Endodermal cell (in vitro differentiated cells): ENCODE data around the gene CFAP70. TPM values are rescaled to one million over a fixed set of nuclear protein-coding genes. Genes with fewer than 3 reads are reported as not detected.

ENCODE experiments used
- DNase-seq: peaks from one replicate; pipeline ENCODE4 v3.0.0-alpha.2; 2017
- H3K27ac ChIP-seq: 2 replicates; pipeline ENCODE4 v1.5.1; 2013; ENCODE audit warnings: mild to moderate bottlenecking, low read depth, low read length, moderate library complexity
- H3K27me3 ChIP-seq: 2 replicates; pipeline ENCODE4 v1.6.1; 2013; ENCODE audit warnings: mild to moderate bottlenecking, low read length, moderate library complexity; ENCODE audit not compliant: insufficient read depth, control insufficient read depth, poor library complexity, severe bottlenecking
- H3K36me3 ChIP-seq: 2 replicates; pipeline ENCODE4 v1.7.0; 2013; ENCODE audit warnings: mild to moderate bottlenecking, low read length, moderate library complexity; ENCODE audit not compliant: control insufficient read depth, insufficient read depth
- H3K4me1 ChIP-seq: one replicate; pipeline ENCODE4 v1.7.0; 2013; ENCODE audit warnings: low read length; ENCODE audit not compliant: control insufficient read depth, insufficient read depth
- H3K4me3 ChIP-seq: 2 replicates; pipeline ENCODE4 v1.5.1; 2013; ENCODE audit warnings: mild to moderate bottlenecking, low read length, moderate library complexity
- H3K9ac ChIP-seq: 2 replicates; pipeline ENCODE4 v1.6.1; 2013; ENCODE audit warnings: mild to moderate bottlenecking, low read length, moderate library complexity; ENCODE audit not compliant: poor library complexity, severe bottlenecking; ENCODE audit errors: extremely low read depth
- H3K9me3 ChIP-seq: 2 replicates; pipeline ENCODE4 v1.6.1; 2013; ENCODE audit warnings: mild to moderate bottlenecking, low read length, moderate library complexity; ENCODE audit not compliant: control insufficient read depth
- H3K27ac Mint-ChIP-seq: 2 replicates; pipeline ENCODE4 v1.8.0; 2020; ENCODE audit warnings: mixed read lengths
- H3K27me3 Mint-ChIP-seq: 2 replicates; pipeline ENCODE4 v1.8.0; 2021; ENCODE audit warnings: mild to moderate bottlenecking, mixed read lengths; ENCODE audit not compliant: insufficient read depth
- H3K36me3 Mint-ChIP-seq: 2 replicates; pipeline ENCODE4 v1.8.0; 2020; ENCODE audit warnings: low read depth, mixed read lengths
- H3K4me1 Mint-ChIP-seq: 2 replicates; pipeline ENCODE4 v1.8.0; 2020; ENCODE audit warnings: mixed read lengths
- H3K4me3 Mint-ChIP-seq: 2 replicates; pipeline ENCODE4 v1.8.0; 2020; ENCODE audit warnings: mild to moderate bottlenecking, moderate library complexity, mixed read lengths
- H3K9me3 Mint-ChIP-seq: 2 replicates; pipeline ENCODE4 v1.8.0; 2020; ENCODE audit warnings: mild to moderate bottlenecking, mixed read lengths
- WGBS, 2 experiments: methylation state at CpG; one replicate each; pipeline versions ENCODE4 v1.1.5 to v1.1.7; 2013; ENCODE audit warnings: missing lambda C conversion rate in 2 of 2, mixed read lengths in 1 of 2; ENCODE audit not compliant: insufficient coverage in 1 of 2, insufficient read length in 1 of 2; 5-methylcytosine and 5-hydroxymethylcytosine counted together
- total RNA-seq, 2 donors: library from RNA; stranded (reverse); fragmentation: NEBNext Ultra II Directional in 1 of 2; extraction: Animal tissue kit (Norgen Biotek cat#: 25700) in 1 of 2; gene quantifications; 2 replicates in 1 of 2; 3 replicates in 1 of 2; pipeline ENCODE4 v1.2.1, GENCODE V29; 2021
- TF ChIP-seq, protein P1 (sequence below): fragments of 200-600 bp; sonication (generic); conservative IDR thresholded peaks from 2 replicates; pipeline ENCODE4 v1.5.0; 2021; ENCODE audit warnings: antibody characterized with exemption, mild to moderate bottlenecking

Gene CFAP70
- total RNA-seq, 2 donors from 2014 or later, result 0.58 to 0.77 TPM

DNA sequence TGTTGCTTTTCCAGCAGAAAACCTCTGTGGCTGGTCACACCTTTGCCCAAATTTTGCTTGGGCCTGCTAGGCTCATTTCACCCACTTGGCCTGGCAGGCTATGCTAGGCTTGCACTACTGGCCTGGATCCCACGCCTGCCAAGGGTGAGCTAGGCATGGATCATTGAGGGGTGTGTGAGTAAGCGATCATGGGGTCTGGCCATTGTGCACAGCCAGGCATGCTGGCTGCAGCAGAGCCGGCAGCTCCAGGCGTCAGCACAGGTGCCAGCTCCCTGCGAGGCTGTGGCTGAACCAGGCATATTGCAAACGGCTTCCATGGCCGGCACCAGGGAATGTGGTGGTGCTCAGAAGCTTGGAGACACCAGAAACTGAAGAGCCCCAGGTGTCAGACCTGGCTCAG, 19.2 kb downstream of the CFAP70 start:
- TF ChIP-seq, protein P1, sequence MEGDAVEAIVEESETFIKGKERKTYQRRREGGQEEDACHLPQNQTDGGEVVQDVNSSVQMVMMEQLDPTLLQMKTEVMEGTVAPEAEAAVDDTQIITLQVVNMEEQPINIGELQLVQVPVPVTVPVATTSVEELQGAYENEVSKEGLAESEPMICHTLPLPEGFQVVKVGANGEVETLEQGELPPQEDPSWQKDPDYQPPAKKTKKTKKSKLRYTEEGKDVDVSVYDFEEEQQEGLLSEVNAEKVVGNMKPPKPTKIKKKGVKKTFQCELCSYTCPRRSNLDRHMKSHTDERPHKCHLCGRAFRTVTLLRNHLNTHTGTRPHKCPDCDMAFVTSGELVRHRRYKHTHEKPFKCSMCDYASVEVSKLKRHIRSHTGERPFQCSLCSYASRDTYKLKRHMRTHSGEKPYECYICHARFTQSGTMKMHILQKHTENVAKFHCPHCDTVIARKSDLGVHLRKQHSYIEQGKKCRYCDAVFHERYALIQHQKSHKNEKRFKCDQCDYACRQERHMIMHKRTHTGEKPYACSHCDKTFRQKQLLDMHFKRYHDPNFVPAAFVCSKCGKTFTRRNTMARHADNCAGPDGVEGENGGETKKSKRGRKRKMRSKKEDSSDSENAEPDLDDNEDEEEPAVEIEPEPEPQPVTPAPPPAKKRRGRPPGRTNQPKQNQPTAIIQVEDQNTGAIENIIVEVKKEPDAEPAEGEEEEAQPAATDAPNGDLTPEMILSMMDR, result no peak
- DNase-seq, result no peak
- no peaks in the 10 kb centered on the region for H3K36me3 Mint-ChIP-seq
- 92% methylated on average over 7 of the region's 7 CpGs; no CpG with 5 or more reads in 1 of the 2 experiments for WGBS, 2 experiments
- no peak overlapping the region for H3K9ac ChIP-seq
- H3K27me3 ChIP-seq, result no peaks in the 10 kb centered on the region
- no peak overlapping the region for H3K4me3 ChIP-seq
- H3K36me3 ChIP-seq, result no peaks in the 10 kb centered on the region
- no peak overlapping the region for H3K27ac Mint-ChIP-seq
- H3K4me1 ChIP-seq, result no peaks in the 10 kb centered on the region
- no peaks in the 10 kb centered on the region for H3K27me3 Mint-ChIP-seq
- H3K4me3 Mint-ChIP-seq, result no peak overlapping the region
- H3K27ac ChIP-seq, result no peak overlapping the region
- H3K4me1 Mint-ChIP-seq, result no peaks in the 10 kb centered on the region
- H3K9me3 ChIP-seq, result no peaks in the 10 kb centered on the region
- H3K9me3 Mint-ChIP-seq, result no peaks in the 10 kb centered on the region

DNA sequence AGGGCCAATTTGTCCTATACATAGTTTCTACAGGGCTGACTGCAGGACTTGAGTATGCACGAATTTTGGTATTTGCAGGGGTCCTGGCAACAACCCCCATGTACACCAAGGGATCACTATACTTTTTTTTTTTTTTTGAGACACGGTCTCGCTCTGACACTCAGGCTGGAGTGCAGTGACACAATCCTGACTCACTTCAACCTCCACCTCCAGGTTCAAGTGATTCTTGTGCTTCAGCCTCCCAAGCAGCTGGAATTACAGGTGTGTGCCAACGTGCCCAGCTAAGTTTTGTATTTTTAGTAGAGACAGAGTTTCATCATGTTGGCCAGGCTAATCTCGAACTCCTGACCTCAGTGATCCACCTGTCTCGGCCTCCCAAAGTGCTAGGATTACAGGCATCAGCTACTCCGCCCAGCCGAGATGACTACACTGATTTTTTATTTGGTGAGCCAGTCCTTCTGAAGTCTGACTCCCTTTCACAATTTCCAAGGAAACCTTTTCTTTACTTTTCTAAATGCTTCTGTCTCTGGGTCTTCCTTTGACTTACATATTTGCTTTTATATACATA, 19.8 kb downstream of the CFAP70 start:
- no peaks in the 10 kb centered on the region for H3K4me1 Mint-ChIP-seq
- no peaks in the 10 kb centered on the region for H3K36me3 Mint-ChIP-seq
- no peak overlapping the region for H3K9ac ChIP-seq
- no peaks in the 10 kb centered on the region for H3K27me3 ChIP-seq
- H3K36me3 ChIP-seq, result no peaks in the 10 kb centered on the region
- TF ChIP-seq, protein P1, result no peak
- H3K27ac Mint-ChIP-seq, result no peak overlapping the region
- no peaks in the 10 kb centered on the region for H3K9me3 Mint-ChIP-seq
- no peak overlapping the region for H3K27ac ChIP-seq
- H3K27me3 Mint-ChIP-seq, result no peaks in the 10 kb centered on the region
- 81 to 90% methylated on average over 6 to 8 of the region's 8 CpGs for WGBS, 2 experiments
- no peak for DNase-seq
- H3K4me3 ChIP-seq, result no peak overlapping the region
- no peak overlapping the region for H3K4me3 Mint-ChIP-seq
- no peaks in the 10 kb centered on the region for H3K9me3 ChIP-seq
- H3K4me1 ChIP-seq, result no peaks in the 10 kb centered on the region

DNA sequence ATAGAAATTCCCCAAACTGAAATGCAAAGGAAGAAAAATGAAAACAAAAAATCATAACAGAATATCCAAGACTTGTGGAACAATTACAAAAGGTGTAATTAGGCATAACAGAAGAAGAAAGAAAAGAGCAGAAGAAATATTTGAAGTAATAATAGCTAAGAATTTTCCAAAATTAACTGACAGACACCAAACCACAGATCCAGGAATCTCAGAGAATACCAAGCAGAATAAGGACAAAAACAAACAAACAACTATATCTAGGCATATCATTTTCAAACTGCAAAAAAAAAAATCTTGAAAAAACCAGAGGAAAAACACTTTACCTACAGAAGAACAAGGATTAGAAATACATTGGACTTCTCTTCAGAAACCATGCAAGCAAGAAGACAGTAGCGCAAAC, 25.5 kb downstream of the CFAP70 start:
- H3K9me3 ChIP-seq, result no peaks in the 10 kb centered on the region
- TF ChIP-seq, protein P1, result no peak
- Mint-ChIP-seq H3K27me3 (no peaks in the 10 kb centered on the region), H3K4me1 (peaks cover 11% of the 10 kb centered on the region), H3K27ac (no peak overlapping the region), H3K36me3 (no peaks in the 10 kb centered on the region), H3K9me3 (no peaks in the 10 kb centered on the region), H3K4me3 (no peak overlapping the region)
- no peaks in the 10 kb centered on the region for H3K4me1 ChIP-seq
- H3K4me3 ChIP-seq, result no peak overlapping the region
- H3K9ac ChIP-seq, result no peak overlapping the region
- no peak overlapping the region for H3K27ac ChIP-seq
- H3K36me3 ChIP-seq, result no peaks in the 10 kb centered on the region
- DNase-seq, result no peak
- no peaks in the 10 kb centered on the region for H3K27me3 ChIP-seq
- WGBS, 2 experiments, result 100% methylated on average over 1 of the region's 1 CpG; no CpG with 5 or more reads in 1 of the 2 experiments
